ENCODE results near the gene ANKFN1. TPM values are rescaled to one million over a fixed set of nuclear protein-coding genes. Genes with fewer than 3 reads are reported as not detected.

Gene ANKFN1
- total RNA-seq, 2 experiments from 2014 or later: not detected

DNA sequence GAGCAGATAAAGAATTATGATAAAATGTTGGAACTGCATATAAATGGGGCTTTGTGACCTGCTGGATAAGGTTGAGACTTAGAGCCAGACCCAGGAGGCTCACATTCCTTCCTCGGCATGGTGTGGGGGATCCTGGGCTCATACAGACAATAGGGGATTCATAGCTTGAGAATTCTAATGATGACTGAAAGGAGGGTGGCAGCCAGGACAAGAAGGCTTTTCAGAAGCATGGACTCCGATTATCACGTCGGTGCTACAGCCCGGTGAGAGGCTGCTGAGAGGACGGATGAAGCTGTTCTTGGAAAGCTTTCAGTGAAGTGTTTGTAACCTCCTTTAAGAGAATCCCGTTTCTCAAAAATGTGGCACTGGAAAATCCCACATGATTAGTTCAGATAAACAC lies 167.2 kb downstream of the ANKFN1 start:
- Mint-ChIP-seq H3K27ac (no peak overlapping the region), H3K4me1 (peaks cover 2% of the 10 kb centered on the region), H3K27me3 (peaks cover 10% of the 10 kb centered on the region), H3K9me3 (no peaks in the 10 kb centered on the region), H3K36me3 (no peaks in the 10 kb centered on the region), H3K4me3 (no peak overlapping the region)
- POLR2A ChIA-PET: no interaction called here
- ATAC-seq (ENCODE audit: low read depth) (no peak), DNase-seq (no peak)

DNA sequence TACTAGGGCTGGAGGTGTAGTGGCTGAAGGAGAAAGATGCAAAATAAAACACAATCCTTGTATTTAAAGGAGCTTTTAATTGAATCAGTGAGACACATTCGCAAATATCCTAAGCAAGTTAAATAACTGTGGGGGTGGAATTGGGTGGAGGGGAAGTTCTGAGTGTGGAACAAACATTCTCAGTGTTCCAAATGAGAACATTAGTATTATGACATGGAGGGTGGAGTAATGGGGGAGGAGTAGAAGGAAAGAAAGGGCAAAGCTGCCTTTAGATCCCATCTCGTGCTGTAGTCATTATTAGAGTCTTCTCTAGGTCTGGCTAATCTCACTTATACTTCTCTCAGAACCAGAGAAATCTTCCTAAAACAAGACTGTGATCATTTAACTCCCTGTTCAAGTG lies 169.7 kb downstream of the ANKFN1 start:
- H3K4me3 Mint-ChIP-seq: no peak overlapping the region
- peaks cover 2% of the 10 kb centered on the region for H3K9me3 Mint-ChIP-seq
- no peaks in the 10 kb centered on the region for H3K4me1 Mint-ChIP-seq
- POLR2A ChIA-PET: no interaction called here
- ATAC-seq (ENCODE audit: low read depth) (no peak), DNase-seq (no peak)
- H3K27ac Mint-ChIP-seq: no peak overlapping the region
- H3K27me3 Mint-ChIP-seq: peaks cover 9% of the 10 kb centered on the region
- no peaks in the 10 kb centered on the region for H3K36me3 Mint-ChIP-seq

DNA sequence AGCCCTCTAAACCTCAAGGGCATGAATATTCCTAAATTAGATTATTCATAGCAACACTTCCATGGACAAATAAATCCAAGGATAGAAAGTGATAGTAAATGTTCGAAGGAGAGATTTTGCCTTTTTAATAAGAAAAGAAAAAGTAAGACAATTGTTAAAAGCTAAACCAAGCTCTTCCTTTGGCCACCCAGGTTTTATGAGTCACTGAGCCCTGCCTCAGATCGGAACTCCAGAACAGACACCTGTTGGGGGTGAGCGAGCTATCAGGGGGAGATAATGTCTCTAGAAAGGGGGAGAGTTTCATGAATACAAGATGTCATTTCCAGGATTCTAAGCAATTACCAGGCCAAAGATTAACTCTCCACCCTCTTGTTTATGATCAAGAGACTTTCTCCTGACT lies 171.4 kb downstream of the ANKFN1 start:
- Mint-ChIP-seq H3K27me3 (peaks cover 16% of the 10 kb centered on the region), H3K27ac (peak overlapping the region; percentile 32), H3K36me3 (no peaks in the 10 kb centered on the region), H3K4me1 (peaks cover 2% of the 10 kb centered on the region), H3K9me3 (peaks cover 2% of the 10 kb centered on the region), H3K4me3 (no peak overlapping the region)
- ATAC-seq (ENCODE audit: low read depth): no peak
- no peak for DNase-seq
- POLR2A ChIA-PET: no interaction called here

DNA sequence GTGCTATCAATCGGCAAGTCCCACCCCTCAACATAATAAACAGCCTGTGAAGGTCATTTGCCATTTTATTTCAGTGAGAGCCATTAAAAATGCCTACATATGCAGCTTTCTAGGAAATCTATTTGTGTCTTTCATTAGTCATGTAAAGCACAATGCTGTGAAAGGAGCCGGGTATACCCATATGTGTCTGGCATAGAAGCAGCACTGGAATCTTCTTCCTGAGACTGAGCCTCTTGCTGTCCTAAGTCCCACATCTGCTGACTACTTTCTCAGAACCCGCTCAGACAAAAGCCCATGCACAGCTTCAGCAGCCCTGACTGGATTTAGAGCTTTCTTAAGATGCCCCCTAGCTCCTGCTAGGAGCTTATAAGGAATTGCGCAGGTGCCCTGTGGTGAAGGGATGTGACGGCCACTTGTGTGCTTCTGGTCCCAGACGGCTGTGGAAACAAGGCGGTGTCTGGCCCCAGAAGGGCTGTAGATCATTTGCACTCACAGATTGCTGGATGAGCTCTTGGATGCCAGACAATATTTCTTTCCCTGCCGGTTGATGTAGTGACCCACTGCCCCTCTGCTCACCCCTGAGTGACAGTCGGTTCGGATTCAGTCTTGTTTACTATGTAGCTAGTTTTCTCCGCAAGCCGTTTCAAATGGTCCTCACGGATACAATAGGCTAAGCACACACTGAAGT lies 172.2 kb downstream of the ANKFN1 start:
- Mint-ChIP-seq H3K27ac (no peak overlapping the region), H3K4me3 (no peak overlapping the region), H3K36me3 (no peaks in the 10 kb centered on the region), H3K4me1 (peaks cover 2% of the 10 kb centered on the region), H3K9me3 (peaks cover 2% of the 10 kb centered on the region), H3K27me3 (peaks cover 14% of the 10 kb centered on the region)
- POLR2A ChIA-PET: no interaction called here
- ATAC-seq (ENCODE audit: low read depth) (no peak), DNase-seq (no peak)

DNA sequence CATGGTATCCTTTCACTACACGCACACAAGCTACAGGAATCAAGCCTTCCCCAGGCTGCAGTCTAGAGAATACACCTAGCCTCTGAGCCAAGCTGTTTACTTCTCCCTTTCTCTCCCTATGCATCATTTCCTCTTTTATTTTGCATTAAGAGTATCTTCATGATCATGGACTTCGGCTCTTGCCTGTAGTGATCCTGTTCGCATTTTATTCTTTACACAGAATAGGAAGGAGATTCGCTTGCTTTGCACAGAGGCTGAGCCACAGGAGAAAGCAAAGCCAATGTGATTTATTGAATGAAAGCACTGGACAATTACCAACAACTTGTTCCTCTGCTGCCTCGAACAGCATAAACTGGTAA lies 172.7 kb downstream of the ANKFN1 start:
- H3K27ac Mint-ChIP-seq: no peak overlapping the region
- H3K36me3 Mint-ChIP-seq: no peaks in the 10 kb centered on the region
- H3K4me3 Mint-ChIP-seq: no peak overlapping the region
- POLR2A ChIA-PET: no interaction called here
- H3K4me1 Mint-ChIP-seq: peaks cover 2% of the 10 kb centered on the region
- H3K9me3 Mint-ChIP-seq: peaks cover 2% of the 10 kb centered on the region
- ATAC-seq (ENCODE audit: low read depth): no peak
- no peak for DNase-seq
- peaks cover 14% of the 10 kb centered on the region for H3K27me3 Mint-ChIP-seq

DNA sequence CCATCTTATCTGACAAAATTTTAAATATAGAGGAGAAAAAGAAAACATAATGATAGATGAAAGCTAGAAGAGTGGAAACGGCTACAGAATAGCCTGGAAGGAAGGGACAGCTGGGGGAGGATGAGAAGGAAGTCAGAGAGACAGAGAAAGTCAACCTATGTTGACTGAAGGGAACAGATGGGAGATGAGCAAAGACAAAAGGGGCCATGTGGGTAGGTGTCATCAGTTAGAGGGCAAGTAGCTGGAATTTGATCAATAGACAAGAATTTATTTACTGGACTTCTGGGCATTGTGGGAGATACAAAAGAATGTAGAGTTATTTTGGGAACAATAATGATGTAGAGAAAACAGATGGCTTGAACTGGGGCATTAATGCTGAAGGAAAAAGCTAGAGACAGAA lies 194.4 kb downstream of the ANKFN1 start:
- H3K27ac Mint-ChIP-seq: no peak overlapping the region

DNA sequence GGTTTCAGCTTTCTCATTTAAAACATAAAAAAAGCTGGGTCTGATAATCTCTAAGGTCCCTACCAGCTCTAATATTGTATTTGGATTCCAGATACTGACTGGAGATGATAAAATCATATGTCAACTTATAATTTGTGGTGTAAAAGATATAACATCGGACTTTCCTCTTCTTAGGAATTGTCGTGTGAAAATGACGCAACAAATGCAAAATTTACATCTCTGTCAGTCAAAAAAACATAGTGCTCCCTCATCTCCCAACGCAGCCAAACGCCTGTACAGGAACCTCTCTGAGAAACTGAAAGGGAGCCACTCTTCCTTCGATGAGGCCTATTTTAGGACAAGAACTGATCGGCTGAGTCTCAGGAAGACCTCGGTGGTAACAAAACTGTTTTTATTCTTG lies 197.3 kb downstream of the ANKFN1 start:
- DNase-seq (no peak), ATAC-seq (ENCODE audit: low read depth) (no peak)
- H3K9me3 Mint-ChIP-seq: peaks cover 1% of the 10 kb centered on the region
- no peaks in the 10 kb centered on the region for H3K4me1 Mint-ChIP-seq
- H3K36me3 Mint-ChIP-seq: no peaks in the 10 kb centered on the region
- H3K27ac Mint-ChIP-seq: no peak overlapping the region
- no peak overlapping the region for H3K4me3 Mint-ChIP-seq
- no peaks in the 10 kb centered on the region for H3K27me3 Mint-ChIP-seq
- POLR2A ChIA-PET: no interaction called here

More for the DNA sequence above, 194.4 kb downstream of the ANKFN1 start:
- Mint-ChIP-seq H3K4me1 (no peaks in the 10 kb centered on the region), H3K4me3 (no peak overlapping the region), H3K9me3 (peaks cover 3% of the 10 kb centered on the region), H3K36me3 (no peaks in the 10 kb centered on the region), H3K27me3 (peaks cover 8% of the 10 kb centered on the region)
- no peak for DNase-seq
- POLR2A ChIA-PET: no interaction called here
- ATAC-seq (ENCODE audit: low read depth): no peak

DNA sequence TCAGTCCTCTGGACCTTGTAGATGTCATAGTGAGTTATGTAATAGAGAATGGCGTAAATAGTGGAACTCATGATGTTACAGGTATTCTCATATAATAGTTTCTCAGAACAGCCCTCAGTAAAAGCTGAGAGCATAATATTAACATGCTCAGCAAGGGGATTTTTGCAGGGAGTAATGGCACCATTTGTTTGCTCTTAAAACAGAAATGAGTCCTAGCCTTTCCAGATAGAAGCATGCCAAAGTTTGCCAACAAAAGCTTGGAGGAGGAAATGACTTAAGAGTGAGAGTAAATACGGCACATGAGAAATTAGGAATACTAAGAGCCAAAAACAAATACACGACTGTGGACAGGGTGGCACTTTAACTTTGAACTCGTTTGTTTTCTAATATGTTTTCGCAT lies 198.4 kb downstream of the ANKFN1 start:
- Mint-ChIP-seq H3K9me3 (peaks cover 1% of the 10 kb centered on the region), H3K27me3 (peaks cover 1% of the 10 kb centered on the region), H3K4me1 (no peaks in the 10 kb centered on the region), H3K27ac (no peak overlapping the region), H3K4me3 (no peak overlapping the region), H3K36me3 (no peaks in the 10 kb centered on the region)
- ATAC-seq (ENCODE audit: low read depth) (no peak), DNase-seq (no peak)
- POLR2A ChIA-PET: no interaction called here

DNA sequence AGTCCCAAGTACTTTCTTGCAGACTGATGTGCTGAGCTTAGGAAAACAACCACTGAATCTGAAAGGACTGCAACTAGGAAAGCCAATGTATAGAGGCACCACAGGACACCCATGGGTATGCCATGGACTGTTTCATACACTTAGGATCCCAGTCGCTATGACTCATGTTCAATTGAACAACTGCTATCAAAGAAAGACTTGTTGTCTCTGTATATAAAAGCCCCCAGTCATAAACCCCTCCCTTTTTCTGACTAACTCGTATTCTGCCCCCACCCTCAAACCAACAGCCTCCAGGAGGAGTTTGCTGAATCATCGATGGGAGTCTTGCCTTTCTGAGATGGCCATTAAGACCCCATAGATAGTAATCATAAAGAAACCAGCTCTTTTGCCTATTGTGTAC lies 205.4 kb downstream of the ANKFN1 start:
- Mint-ChIP-seq H3K27ac (no peak overlapping the region), H3K4me3 (no peak overlapping the region), H3K36me3 (no peaks in the 10 kb centered on the region), H3K27me3 (peaks cover 4% of the 10 kb centered on the region), H3K4me1 (no peaks in the 10 kb centered on the region), H3K9me3 (peaks cover 2% of the 10 kb centered on the region)
- POLR2A ChIA-PET: no interaction called here
- DNase-seq: no peak
- ATAC-seq (ENCODE audit: low read depth): no peak

DNA sequence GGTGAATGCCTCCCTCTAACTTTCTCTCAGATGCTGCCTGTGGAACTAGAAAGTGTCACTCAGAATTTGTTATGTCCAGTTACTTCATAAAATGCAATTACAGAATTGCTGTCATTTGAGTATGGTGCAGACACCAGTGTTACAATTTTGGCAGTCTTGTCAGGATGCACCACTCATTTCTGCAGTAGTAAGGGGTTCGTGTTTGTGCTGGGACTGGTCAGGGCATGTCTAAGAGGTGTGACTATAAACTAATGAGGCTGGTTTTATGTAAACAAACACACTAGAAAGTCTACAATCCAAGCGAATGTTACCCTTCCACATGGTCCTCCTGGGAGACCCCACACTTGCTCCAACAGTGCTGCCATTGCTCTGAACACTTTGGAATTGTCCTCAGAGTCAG lies 206.2 kb downstream of the ANKFN1 start:
- Mint-ChIP-seq H3K36me3 (no peaks in the 10 kb centered on the region), H3K27ac (no peak overlapping the region)

DNA sequence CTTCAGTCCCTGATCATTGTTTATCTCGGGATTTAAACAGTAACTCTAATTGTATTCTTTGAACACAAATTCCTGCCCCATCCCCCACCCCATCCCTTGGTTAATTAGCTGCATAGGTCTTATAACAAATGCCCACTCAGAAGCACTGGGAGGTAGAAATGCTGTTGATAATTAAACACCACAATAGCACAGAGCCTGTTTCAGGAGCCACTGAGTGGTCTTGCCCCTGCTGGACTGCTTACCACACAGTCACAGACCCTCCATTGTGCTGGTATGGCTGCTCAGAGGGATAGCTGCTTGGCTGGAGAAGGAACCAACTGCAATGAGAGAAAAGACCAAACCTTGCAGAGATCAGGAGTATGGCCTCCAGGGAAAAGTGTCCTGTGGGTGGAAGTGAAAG lies 214.1 kb downstream of the ANKFN1 start:
- H3K36me3 Mint-ChIP-seq: no peaks in the 10 kb centered on the region

More for the DNA sequence above, 206.2 kb downstream of the ANKFN1 start:
- Mint-ChIP-seq H3K4me1 (no peaks in the 10 kb centered on the region), H3K27me3 (peaks cover 6% of the 10 kb centered on the region), H3K9me3 (peaks cover 2% of the 10 kb centered on the region), H3K4me3 (no peak overlapping the region)
- POLR2A ChIA-PET: no interaction called here
- no peak for DNase-seq
- ATAC-seq (ENCODE audit: low read depth): no peak

DNA sequence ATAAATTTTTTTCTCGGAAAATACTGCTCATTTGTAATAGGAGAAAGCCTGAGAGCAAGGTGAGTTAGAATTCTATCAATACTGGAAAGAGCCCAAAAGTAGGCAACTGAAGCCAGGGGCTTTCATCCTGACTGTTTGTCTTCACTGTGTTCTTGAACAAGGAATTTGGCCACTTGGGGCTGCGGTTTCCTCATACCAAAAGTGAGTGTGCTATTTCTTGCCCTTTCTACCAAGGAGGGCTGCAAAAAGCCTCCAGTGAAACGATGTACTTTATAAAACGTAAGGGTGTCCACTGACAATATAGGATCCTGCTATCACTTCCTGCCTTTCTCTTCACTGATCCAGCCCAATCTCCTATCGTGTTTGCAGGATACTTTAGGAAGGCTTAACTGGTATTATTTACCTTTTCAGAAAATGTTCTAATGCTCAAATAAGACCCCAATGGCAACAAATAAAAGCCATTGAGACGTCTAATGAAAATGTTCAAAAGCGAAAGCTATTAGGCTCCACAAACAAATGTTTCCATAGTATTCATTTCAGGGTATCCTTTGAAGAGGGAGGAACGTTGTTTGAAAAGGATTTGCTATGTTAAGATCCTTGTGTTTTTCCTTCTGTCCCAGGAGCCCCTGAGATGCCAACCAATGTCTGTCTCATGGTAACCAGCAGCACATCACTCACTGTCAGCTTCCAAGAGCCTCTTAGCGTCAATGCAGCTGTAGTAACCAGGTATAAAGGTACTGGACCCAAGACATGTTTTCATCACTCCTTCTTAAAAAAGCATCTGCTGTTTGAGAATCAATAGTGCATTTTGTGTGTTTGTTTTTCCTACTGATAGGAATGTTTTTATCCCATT lies 220.9 kb downstream of the ANKFN1 start:
- POLR2A ChIA-PET: interaction anchor here (0.5 kb wide), 1 partner anchor 1716 kb away, joined by 4 read pairs; no protein-coding TSS in a partner anchor
- Mint-ChIP-seq H3K27ac (no peak overlapping the region), H3K9me3 (no peaks in the 10 kb centered on the region), H3K4me1 (no peaks in the 10 kb centered on the region), H3K36me3 (no peaks in the 10 kb centered on the region), H3K4me3 (no peak overlapping the region), H3K27me3 (peaks cover 1% of the 10 kb centered on the region)
- no peak for ATAC-seq (ENCODE audit: low read depth)
- DNase-seq: no peak

More for the DNA sequence above, 214.1 kb downstream of the ANKFN1 start:
- no peak overlapping the region for H3K27ac Mint-ChIP-seq
- H3K4me1 Mint-ChIP-seq: no peaks in the 10 kb centered on the region
- no peak overlapping the region for H3K4me3 Mint-ChIP-seq
- peaks cover 4% of the 10 kb centered on the region for H3K27me3 Mint-ChIP-seq
- POLR2A ChIA-PET: no interaction called here
- DNase-seq: no peak
- peaks cover 2% of the 10 kb centered on the region for H3K9me3 Mint-ChIP-seq
- ATAC-seq (ENCODE audit: low read depth): no peak

DNA sequence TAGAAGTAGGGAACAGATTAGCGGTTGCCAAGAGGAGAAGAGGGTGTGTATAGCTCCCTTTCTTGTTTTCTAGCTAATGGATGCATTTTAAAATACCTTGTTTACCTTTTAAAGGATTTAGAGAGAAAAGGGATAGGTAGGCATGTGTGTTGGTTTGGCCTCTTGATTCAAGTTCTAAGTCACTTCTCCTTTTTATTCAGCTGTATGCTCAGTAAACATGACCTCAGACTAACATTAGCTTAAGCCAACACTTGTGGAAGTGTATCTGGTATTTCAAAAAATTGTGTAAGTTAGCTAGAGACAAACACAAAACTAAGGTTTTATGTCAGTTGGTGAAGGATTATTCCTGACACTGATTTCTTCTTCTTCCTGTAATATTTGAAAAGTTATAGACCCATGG lies 236.1 kb downstream of the ANKFN1 start:
- Mint-ChIP-seq H3K27me3 (peaks cover 2% of the 10 kb centered on the region), H3K27ac (no peak overlapping the region), H3K4me1 (no peaks in the 10 kb centered on the region), H3K36me3 (no peaks in the 10 kb centered on the region), H3K9me3 (no peaks in the 10 kb centered on the region), H3K4me3 (no peak overlapping the region)
- ATAC-seq (ENCODE audit: low read depth): no peak
- POLR2A ChIA-PET: no interaction called here
- no peak for DNase-seq

DNA sequence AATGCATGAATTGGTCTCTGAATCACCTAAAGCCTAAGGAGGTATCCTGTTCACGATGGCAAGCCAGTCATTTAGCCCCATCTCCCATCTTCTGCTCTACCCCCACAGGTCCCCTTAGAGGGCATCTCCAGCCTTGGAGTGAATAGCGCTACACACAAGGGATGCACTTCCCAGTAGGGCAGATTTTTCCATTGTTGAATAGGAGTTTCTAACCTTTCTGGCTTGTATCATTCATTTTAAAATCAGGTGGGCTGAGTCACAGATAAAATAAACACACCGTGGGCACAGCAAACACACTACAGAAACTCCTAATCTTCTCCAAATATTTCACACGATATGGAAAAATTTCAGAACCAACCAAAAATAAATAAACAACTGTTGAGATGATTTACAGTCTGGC lies 239.0 kb downstream of the ANKFN1 start:
- Mint-ChIP-seq H3K27ac (no peak overlapping the region), H3K4me3 (no peak overlapping the region), H3K36me3 (no peaks in the 10 kb centered on the region), H3K4me1 (no peaks in the 10 kb centered on the region), H3K9me3 (no peaks in the 10 kb centered on the region), H3K27me3 (peaks cover 2% of the 10 kb centered on the region)
- DNase-seq (no peak), ATAC-seq (ENCODE audit: low read depth) (no peak)
- POLR2A ChIA-PET: no interaction called here
